HUES64 (cell line): Measurements from ENCODE around the gene EXOC3.
A peak's percentile ranks its signal among the peaks of the same experiment; 100 is the strongest.

Experiments
- H3K27ac ChIP-seq: 2 replicates; pipeline ENCODE4 v1.7.0; 2013; ENCODE audit warnings: low read depth, low read length, inconsistent platforms
- H3K27me3 ChIP-seq: 2 replicates; pipeline ENCODE4 v1.6.1; 2013; ENCODE audit warnings: mild to moderate bottlenecking, low read length; ENCODE audit not compliant: insufficient read depth
- H3K36me3 ChIP-seq: 2 replicates; pipeline ENCODE4 v1.6.1; 2013; ENCODE audit warnings: mild to moderate bottlenecking, low read length; ENCODE audit not compliant: insufficient read depth
- H3K4me1 ChIP-seq: 2 replicates; pipeline ENCODE4 v1.6.1; 2013; ENCODE audit warnings: mild to moderate bottlenecking, low read length, moderate library complexity; ENCODE audit not compliant: insufficient read depth
- H3K4me3 ChIP-seq: 2 replicates; pipeline ENCODE4 v1.5.1; 2013; ENCODE audit warnings: mild to moderate bottlenecking, low read length, moderate library complexity
- H3K9ac ChIP-seq: 2 replicates; pipeline ENCODE4 v1.6.1; 2013; ENCODE audit warnings: mild to moderate bottlenecking, low read depth, low read length
- H3K9me3 ChIP-seq: 2 replicates; pipeline ENCODE4 v1.6.1; 2013; ENCODE audit warnings: low read depth, low read length; ENCODE audit not compliant: insufficient read depth
- WGBS: fragments of 150-250, 120-280 bp; methylation state at CpG from one replicate; pipeline ENCODE4 v1.1.7; 2013; ENCODE audit warnings: missing lambda C conversion rate; 5-methylcytosine and 5-hydroxymethylcytosine counted together

Gene EXOC3

DNA sequence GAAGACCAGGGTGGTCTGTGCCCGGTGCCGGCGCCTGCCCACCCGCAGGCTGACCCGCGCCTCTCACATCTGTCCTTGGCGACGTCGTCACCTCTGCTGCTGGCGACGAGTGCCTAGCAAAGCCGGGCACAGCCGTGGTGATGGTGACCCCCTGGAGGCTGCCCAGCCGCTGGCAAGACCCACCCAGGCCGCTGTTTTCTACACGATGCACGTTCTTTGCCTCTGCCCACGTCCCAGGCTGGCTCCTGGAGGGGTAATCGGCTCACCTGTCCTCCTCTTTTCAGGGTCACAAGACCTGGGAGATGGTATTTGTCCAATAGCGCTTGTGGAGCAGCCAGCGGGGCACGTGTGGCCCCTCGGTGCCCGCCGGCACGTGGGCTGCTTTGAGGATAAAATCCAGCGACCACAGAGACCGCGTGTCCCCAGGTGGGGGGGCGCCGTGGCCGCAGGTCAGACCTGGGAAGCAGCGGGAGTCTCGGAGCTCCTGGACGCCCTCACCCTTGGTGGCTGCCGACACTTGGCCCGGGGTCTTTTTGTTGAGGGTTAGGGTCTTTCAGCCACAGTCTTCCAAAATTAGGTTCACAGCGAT, 51.8 kb downstream of the EXOC3 start:
- H3K27me3 ChIP-seq = peaks cover 44% of the 10 kb centered on the region
- H3K36me3 ChIP-seq = no peaks in the 10 kb centered on the region
- H3K4me3 ChIP-seq = no peak overlapping the region
- H3K9me3 ChIP-seq = no peaks in the 10 kb centered on the region
- 89% methylated on average over 38 of the region's 38 CpGs for WGBS
- H3K9ac ChIP-seq = no peak overlapping the region
- no peak overlapping the region for H3K27ac ChIP-seq
- no peaks in the 10 kb centered on the region for H3K4me1 ChIP-seq

DNA sequence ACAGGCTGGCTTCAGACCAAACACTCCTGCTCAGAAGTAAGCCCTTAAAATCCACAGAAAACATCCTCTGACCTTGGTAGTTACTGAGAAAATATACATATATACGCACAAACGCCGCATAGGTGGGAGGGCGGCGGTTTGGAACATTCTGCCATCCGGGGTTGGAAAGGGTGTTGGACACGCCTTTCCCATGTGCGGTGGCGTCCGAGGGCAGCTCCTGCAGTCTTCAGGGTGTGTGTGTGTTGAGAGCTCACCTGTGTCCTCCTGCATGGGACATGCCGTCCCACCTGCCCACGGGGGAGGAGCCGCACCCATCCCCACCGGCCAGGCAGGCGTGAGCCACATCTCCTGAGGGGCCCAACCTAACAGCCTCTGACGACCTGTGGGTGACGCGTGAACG, 53.1 kb downstream of the EXOC3 start:
- 0 out of 2 replicates have a peak overlapping the region, but pooled peaks have one; percentile 14 for H3K4me3 ChIP-seq
- H3K4me1 ChIP-seq = no peaks in the 10 kb centered on the region
- no peak overlapping the region for H3K9ac ChIP-seq
- no peaks in the 10 kb centered on the region for H3K36me3 ChIP-seq
- no peaks in the 10 kb centered on the region for H3K9me3 ChIP-seq
- H3K27ac ChIP-seq = no peak overlapping the region
- 54% methylated on average over 19 of the region's 19 CpGs for WGBS
- peaks cover 44% of the 10 kb centered on the region for H3K27me3 ChIP-seq

DNA sequence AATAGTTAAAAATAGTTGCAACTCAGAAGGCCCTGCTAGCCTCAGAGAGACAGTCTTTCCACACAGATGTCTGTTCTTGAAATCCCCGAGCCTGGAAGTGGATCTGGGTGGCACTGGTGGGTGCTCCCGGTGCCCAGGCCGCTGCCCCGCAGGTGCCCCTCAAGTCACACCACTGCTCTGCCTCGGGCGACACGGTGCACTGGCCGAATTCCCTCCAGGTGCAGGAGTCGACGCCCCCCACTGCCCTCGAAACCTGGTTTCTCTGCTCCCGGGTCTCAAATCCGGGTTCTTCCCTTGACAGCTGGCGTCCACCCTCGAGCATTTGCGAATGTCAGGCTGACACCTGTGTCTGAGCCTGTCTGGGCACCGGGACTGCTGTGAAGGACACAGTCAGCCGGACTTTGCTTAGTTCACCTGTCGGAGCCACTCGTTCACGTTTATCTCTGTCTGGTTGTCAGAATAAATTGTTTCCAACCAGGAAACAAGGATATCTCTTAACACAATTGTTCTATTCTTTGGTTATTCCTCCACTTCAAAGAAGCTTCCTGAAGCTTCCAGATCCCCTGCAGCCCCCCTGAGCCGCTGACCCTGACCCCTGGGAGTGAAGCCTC, 54.2 kb downstream of the EXOC3 start:
- WGBS = 86% methylated on average over 22 of the region's 22 CpGs
- Histone ChIP-seq H3K36me3 (no peaks in the 10 kb centered on the region), H3K27me3 (peaks cover 44% of the 10 kb centered on the region)

DNA sequence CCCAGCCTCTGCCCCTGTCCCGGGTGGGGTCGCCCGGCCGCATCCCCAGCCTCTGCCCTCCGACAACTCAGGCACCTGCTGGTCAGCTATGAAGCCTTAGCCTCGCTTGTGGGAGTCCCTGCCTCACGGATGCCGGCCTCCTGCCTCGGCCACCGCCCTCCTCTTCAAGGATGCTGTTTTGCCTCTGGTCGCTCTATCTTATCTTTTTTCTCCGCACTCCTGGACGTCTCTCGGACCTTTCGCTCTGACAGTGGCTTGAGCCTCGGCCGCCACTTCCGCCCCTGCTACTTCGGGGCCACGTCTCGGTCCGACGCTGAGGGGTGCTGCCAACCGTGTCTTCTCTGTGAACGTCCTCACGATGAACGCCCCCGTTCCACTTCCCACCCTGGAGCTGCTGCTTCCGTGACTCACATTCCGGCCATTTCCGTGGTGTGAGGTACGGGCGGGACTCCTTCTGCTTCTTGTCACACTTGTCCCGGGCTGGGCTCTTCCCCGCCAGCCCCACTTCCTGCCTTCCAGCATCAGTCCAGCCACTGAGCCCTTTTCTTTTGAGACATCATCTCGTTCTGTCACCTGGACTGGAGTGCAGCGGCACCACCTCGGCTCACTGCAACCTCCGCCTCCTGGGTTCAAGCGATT, 55.0 kb downstream of the EXOC3 start:
- Histone ChIP-seq H3K27me3 (peaks cover 39% of the 10 kb centered on the region), H3K27ac (no peak overlapping the region), H3K4me3 (no peak overlapping the region), H3K4me1 (no peaks in the 10 kb centered on the region), H3K9ac (no peak overlapping the region), H3K9me3 (no peaks in the 10 kb centered on the region), H3K36me3 (no peaks in the 10 kb centered on the region)
- 90% methylated on average over 40 of the region's 40 CpGs for WGBS

More for the DNA sequence above, 54.2 kb downstream of the EXOC3 start:
- Histone ChIP-seq H3K9ac (no peak overlapping the region), H3K4me1 (no peaks in the 10 kb centered on the region), H3K4me3 (no peak overlapping the region), H3K9me3 (no peaks in the 10 kb centered on the region), H3K27ac (no peak overlapping the region)

DNA sequence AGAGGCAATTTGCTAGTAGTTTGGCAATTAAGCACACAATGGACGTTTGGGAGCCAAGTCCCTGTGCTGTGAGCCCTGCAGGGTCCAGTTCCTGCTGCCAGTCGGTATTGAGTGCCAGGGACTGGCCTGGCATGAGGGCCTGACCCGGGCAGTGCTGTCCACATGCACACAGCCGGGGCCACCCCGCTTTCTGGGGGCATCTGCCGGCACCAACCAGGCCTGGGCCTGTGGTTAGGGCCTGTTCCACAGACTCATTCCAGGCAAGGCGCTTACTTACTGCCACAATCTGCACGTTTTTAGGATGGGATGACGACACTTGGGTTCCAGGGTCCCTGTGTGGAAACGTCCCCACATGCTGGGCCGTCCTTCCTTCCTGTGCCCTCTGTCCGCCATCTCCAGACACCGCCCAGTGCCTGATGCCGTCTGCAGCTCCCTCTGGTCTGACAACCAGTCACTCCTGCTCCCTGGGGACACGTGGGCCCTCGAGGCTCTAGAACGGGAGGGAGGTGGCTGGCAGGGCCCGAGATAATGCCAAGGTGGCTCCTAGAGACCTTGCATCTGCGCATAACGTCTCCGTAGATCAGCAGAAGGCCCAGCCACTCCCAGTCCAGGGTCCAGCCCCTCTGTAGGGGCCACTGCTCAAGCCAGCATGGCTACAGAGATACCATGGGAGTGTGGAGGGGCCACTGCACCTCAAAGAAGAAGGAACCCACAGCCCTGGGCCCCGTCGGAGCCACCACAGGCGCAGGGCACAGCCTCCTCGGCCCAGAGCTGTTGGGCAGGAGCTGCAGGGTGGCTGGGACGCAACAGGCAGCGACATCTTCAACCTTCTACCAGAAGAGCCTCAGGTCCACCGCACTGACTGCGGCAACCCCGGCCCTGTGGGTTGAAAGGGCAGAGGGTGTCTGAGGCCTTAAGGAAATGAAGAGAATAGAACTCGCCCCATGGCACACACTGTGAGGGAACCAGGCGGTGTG, 56.5 kb downstream of the EXOC3 start:
- Histone ChIP-seq H3K27me3 (peaks cover 24% of the 10 kb centered on the region), H3K9ac (no peak overlapping the region), H3K27ac (no peak overlapping the region), H3K9me3 (no peaks in the 10 kb centered on the region), H3K4me1 (no peaks in the 10 kb centered on the region), H3K36me3 (no peaks in the 10 kb centered on the region), H3K4me3 (no peak overlapping the region)
- 93% methylated on average over 32 of the region's 32 CpGs for WGBS

DNA sequence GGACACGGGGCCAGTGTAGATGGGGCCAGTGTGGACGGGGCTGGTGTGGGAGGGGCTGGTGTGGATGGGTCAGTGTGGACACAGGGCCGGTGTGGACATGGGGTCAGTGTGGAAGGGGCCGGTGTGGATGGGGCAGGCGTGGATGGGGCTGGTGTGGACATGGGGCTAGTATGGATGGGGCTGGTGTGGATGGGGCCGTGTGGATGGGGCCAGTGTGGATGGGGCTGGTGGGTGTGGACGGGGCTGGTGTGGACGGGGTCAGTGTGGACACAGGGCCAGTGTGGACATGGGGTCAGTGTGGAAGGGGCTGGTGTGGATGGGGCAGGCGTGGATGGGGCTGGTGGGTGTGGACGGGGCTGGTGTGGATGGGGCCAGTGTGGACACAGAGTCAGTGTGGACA, 57.5 kb downstream of the EXOC3 start:
- 96% methylated on average over 10 of the region's 10 CpGs for WGBS
- Histone ChIP-seq H3K4me1 (no peaks in the 10 kb centered on the region), H3K9me3 (no peaks in the 10 kb centered on the region), H3K27me3 (peaks cover 17% of the 10 kb centered on the region), H3K9ac (no peak overlapping the region), H3K27ac (no peak overlapping the region), H3K36me3 (no peaks in the 10 kb centered on the region), H3K4me3 (no peak overlapping the region)

DNA sequence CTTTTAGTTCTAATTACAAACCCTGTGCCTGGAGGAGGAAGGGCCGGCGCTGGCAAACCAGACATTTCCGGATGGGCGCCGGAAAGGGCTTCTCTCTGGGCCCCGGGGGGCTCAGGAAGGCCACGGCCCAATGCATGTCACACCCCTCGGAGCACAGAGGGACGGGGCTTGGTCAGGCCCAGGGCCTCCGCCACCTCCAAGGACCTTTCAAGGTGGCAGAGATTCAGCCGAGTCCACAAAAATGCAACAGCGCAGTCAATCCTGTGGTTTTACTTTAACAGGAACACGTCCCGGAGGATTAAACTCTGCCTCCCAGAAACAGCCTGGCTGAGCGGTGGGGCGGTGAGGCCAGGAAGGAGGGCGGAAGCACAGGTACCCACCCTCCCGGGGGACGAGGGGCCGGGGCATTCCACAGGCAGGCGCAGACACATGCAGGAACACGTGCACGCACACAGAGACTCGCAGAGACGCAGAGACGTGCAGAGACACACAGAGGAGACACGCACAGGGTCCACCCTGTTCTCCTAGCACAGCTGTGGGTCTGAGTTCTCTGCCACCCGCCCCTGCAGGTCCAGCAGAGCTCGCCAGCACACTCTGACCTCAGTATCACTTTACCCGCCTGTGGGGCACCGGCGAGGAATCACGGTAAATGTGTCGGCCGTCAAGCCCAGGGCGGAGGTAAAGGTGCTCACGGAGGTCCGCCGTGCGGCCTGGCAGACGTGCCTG, 58.3 kb downstream of the EXOC3 start:
- Histone ChIP-seq H3K9ac (no peak overlapping the region), H3K27ac (no peak overlapping the region), H3K36me3 (no peaks in the 10 kb centered on the region), H3K4me1 (no peaks in the 10 kb centered on the region), H3K4me3 (no peak overlapping the region), H3K9me3 (no peaks in the 10 kb centered on the region), H3K27me3 (peaks cover 11% of the 10 kb centered on the region)
- 94% methylated on average over 41 of the region's 41 CpGs for WGBS

DNA sequence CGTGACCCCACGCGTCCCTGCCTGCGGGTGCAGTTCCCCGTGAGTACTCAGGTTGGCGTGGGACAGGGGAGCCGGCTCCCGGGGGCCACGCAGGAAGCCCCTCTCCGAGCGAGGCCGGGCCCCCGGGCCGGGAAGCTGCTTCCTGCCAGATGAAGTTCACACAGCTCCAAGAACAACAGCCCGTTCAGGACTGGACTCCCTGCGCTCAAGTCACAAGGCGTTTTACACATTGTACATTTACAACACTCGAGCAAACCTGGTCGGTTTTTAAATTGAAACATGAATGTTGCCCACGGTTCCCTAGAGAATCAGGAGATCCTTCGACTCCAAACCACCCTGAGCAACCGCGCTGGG, 58.8 kb downstream of the EXOC3 start:
- Histone ChIP-seq H3K4me3 (no peak overlapping the region), H3K36me3 (no peaks in the 10 kb centered on the region), H3K9ac (no peak overlapping the region), H3K4me1 (no peaks in the 10 kb centered on the region), H3K9me3 (no peaks in the 10 kb centered on the region), H3K27me3 (peaks cover 6% of the 10 kb centered on the region), H3K27ac (no peak overlapping the region)
- WGBS = 94% methylated on average over 23 of the region's 23 CpGs

DNA sequence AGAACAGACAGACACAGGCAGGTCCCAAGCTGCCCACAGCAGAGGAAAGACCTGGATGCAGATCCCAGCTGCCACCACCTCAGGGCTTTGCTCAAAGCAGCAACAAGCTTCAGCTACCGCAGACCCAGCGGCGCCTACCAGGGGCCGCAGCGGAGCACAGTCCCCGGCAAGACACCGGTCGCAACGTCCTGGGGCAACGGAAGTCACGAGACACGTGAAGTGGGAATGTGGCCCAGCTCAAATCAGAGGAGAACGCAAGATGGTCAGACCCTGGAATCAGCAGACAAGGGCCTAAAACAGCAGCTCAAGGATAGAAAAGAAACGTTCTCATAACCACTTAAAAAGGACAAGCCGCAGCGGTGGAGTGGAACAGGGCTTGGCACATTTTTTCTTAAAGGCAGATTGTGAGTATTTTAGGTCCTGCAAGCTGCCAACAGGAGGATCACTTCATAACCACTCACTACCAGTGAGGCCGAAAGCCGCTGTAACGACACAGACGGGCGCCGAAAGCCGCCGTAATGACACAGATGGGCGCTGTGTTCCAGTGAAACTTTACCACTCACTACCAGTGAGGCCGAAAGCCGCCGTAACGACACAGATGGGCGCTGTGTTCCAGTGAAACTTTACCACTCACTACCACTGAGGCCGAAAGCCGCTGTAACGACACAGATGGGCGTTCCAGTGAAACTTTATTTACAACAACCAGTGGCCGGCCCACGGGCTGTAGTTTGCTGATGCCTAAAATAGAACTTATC, 59.5 kb downstream of the EXOC3 start:
- Histone ChIP-seq H3K4me3 (no peak overlapping the region), H3K9me3 (no peaks in the 10 kb centered on the region), H3K36me3 (no peaks in the 10 kb centered on the region), H3K9ac (no peak overlapping the region), H3K27me3 (no peaks in the 10 kb centered on the region), H3K27ac (no peak overlapping the region), H3K4me1 (no peaks in the 10 kb centered on the region)
- 89% methylated on average over 36 of the region's 36 CpGs for WGBS
